DOHH2 (cell line): Measurements from ENCODE around the gene IL19.

ENCODE experiments used
- H3F3A ChIP-seq: fragments of 200-600 bp; sonication (generic), shearing (Covaris generic); 2 replicates; pipeline ENCODE4 v1.6.0; 2016; ENCODE audit warnings: antibody characterized with exemption, mild to moderate bottlenecking; ENCODE audit not compliant: control insufficient read depth, insufficient read depth
- H3K27ac ChIP-seq: fragments of 200-600 bp; sonication (generic); 2 replicates; pipeline ENCODE4 v1.5.1; 2014; ENCODE audit warnings: low read depth, mild to moderate bottlenecking, low read length, moderate library complexity
- H3K27me3 ChIP-seq: fragments of 200-600 bp; sonication (generic); 2 replicates; pipeline ENCODE4 v1.6.1; 2014; ENCODE audit warnings: mild to moderate bottlenecking, low read length, mixed read lengths; ENCODE audit not compliant: control insufficient read depth
- H3K36me3 ChIP-seq: fragments of 200-600 bp; sonication (generic); 2 replicates; pipeline ENCODE4 v1.6.1; 2014; ENCODE audit warnings: mild to moderate bottlenecking, low read length, moderate library complexity, mixed read lengths; ENCODE audit not compliant: control insufficient read depth
- H3K4me1 ChIP-seq: fragments of 200-600 bp; sonication (generic); 2 replicates; pipeline ENCODE4 v1.6.1; 2014; ENCODE audit warnings: mild to moderate bottlenecking, low read length, mixed read lengths; ENCODE audit not compliant: control insufficient read depth
- H3K4me2 ChIP-seq: fragments of 200-600 bp; sonication (generic); 2 replicates; pipeline ENCODE4 v1.6.0; 2014; ENCODE audit warnings: mild to moderate bottlenecking, low read length, moderate library complexity
- H3K4me3 ChIP-seq: fragments of 200-600 bp; sonication (generic); 2 replicates; pipeline ENCODE4 v1.5.1; 2014; ENCODE audit warnings: mild to moderate bottlenecking, low read length, mixed read lengths
- H3K79me2 ChIP-seq: fragments of 200-600 bp; sonication (generic); 2 replicates; pipeline ENCODE4 v1.6.1; 2014; ENCODE audit warnings: mild to moderate bottlenecking, low read length, mixed read lengths; ENCODE audit not compliant: control insufficient read depth
- H3K9me2 ChIP-seq: fragments of 200-600 bp; sonication (generic); replicated peaks from 2 replicates; pipeline ENCODE4 v1.6.1; 2014; ENCODE audit warnings: mild to moderate bottlenecking, low read length, mixed read lengths; ENCODE audit not compliant: control insufficient read depth
- H3K9me3 ChIP-seq: fragments of 200-600 bp; sonication (generic); 2 replicates; pipeline ENCODE4 v1.6.1; 2014; ENCODE audit warnings: antibody characterized with exemption, low read length, mixed read lengths; ENCODE audit not compliant: control insufficient read depth, insufficient read depth
- H4K20me1 ChIP-seq: fragments of 200-600 bp; sonication (generic); 2 replicates; pipeline ENCODE4 v1.6.0; 2014; ENCODE audit warnings: low read depth, mild to moderate bottlenecking, antibody characterized with exemption, low read length, moderate library complexity; ENCODE audit not compliant: control insufficient read depth, insufficient read depth
- EZH2phosphoT487 ChIP-seq: fragments of 200-600 bp; sonication (generic); IDR thresholded peaks from 2 replicates; pipeline ENCODE4 v1.6.1; 2017; ENCODE audit warnings: borderline replicate concordance, mild to moderate bottlenecking, antibody characterized with exemption, low read length, moderate library complexity, mixed read lengths
- TF ChIP-seq, protein P1 (sequence below): fragments of 200-600 bp; sonication (generic); IDR thresholded peaks from one replicate; pipeline ENCODE4 v1.5.1; 2014; ENCODE audit warnings: antibody characterized with exemption, mild to moderate bottlenecking, low read depth, low read length; ENCODE audit not compliant: poor library complexity, severe bottlenecking

IL19 gene

DNA sequence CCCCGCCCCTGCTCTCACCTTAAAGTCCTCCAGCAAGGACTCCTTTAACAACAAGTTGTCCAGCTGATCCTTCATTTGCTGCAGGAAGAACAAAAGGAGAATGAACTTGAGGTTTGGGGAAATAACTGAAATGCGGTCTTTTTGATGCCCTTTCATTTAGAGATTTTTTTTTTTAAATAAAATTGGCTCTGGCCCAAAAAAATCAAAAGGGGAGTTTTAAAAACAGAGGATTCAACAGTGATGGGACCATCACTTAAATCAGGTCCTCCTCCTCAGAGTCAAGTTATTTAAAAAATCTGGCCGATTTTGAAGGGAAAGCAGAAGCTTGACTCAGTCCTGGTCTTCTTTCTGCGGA is 742 bp downstream of the IL19 start:
- Histone ChIP-seq H3K9me2 (no peaks in the 10 kb centered on the region), H3K4me2 (no peak overlapping the region), H3K36me3 (no peaks in the 10 kb centered on the region), H3K27ac (no peak overlapping the region), H3K4me1 (no peaks in the 10 kb centered on the region), H3K27me3 (peaks cover 79% of the 10 kb centered on the region), H4K20me1 (no peaks in the 10 kb centered on the region), H3F3A (no peaks in the 10 kb centered on the region), H3K79me2 (no peaks in the 10 kb centered on the region), H3K4me3 (no peak overlapping the region), H3K9me3 (no peaks in the 10 kb centered on the region)
- TF ChIP-seq, protein P1, sequence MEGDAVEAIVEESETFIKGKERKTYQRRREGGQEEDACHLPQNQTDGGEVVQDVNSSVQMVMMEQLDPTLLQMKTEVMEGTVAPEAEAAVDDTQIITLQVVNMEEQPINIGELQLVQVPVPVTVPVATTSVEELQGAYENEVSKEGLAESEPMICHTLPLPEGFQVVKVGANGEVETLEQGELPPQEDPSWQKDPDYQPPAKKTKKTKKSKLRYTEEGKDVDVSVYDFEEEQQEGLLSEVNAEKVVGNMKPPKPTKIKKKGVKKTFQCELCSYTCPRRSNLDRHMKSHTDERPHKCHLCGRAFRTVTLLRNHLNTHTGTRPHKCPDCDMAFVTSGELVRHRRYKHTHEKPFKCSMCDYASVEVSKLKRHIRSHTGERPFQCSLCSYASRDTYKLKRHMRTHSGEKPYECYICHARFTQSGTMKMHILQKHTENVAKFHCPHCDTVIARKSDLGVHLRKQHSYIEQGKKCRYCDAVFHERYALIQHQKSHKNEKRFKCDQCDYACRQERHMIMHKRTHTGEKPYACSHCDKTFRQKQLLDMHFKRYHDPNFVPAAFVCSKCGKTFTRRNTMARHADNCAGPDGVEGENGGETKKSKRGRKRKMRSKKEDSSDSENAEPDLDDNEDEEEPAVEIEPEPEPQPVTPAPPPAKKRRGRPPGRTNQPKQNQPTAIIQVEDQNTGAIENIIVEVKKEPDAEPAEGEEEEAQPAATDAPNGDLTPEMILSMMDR, result no peak
- no peak for TF ChIP-seq EZH2phosphoT487

DNA sequence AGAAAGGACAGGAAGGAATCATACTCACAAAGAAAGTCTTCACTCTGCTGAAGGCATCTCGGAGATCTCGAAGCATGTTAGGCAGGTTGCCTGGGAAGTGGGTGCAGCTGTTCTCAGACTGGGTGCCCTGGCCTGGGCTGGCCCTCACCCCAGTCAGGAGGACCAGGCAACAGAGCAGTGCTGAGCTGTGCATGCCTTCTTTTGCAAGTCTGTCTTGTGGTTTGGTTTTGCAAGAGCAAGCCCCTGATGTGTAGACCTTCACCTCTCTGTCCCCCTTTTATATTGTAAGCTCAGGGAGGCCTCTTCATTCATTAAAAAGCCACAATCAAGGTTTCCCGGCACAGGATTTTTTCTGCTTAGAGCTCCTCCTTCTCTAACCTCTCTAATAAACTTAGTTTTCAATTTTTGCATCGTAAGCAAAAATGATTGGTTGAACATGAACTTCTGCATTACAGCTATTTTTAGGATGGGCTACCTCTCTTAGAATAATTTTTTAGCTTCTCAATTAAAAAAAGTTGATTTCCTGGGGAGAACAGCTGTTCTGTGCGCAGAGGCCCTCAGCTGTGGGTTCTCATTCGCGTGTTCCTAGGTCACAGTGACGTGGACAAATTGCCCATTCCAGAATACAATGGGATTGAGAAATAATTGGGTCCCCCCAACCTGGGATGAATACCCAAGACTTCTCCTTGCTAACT is 1.8 kb downstream of the IL19 start, which contains the start of gene IL10:
IL10 (minus strand) TSS at position 252 of the 695 bp plus-strand sequence; CDS start at position 193, 59 bp downstream.
- Histone ChIP-seq H3K27me3 (peaks cover 70% of the 10 kb centered on the region), H3K4me2 (no peak within 1 kb of the TSS), H3K27ac (no peak within 1 kb of the TSS), H3K9me3 (no peaks in the 10 kb centered on the region), H3F3A (no peaks in the 10 kb centered on the region), H4K20me1 (no peaks in the 10 kb centered on the region), H3K4me1 (no peaks in the 10 kb centered on the region), H3K79me2 (no peaks in the 10 kb centered on the region), H3K36me3 (no peaks in the 10 kb centered on the region), H3K4me3 (no peak within 1 kb of the TSS), H3K9me2 (no peaks in the 10 kb centered on the region)
- no peak for TF ChIP-seq EZH2phosphoT487
- TF ChIP-seq, protein P1, result no peak

DNA sequence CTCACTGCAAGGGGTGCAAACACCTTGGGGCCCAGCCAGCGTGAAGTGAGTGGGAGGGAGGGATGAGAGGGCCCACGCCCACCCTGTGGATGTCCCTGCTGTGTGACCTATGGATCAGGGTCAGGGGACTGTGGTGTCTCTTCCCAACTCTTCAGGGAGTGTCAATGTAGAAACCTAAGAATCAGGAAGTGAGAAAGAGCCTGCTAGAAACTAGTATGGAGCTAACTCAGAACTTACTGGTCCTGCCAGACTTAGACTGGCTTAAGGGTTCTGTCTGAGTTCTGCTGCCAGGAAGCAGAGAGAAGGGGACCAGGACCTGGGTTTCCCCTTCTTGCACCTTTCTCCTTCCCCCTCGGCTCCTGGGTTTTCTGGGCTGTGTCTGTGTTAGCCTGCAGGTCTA is 3.5 kb downstream of the IL19 start:
- Histone ChIP-seq H3K9me3 (no peaks in the 10 kb centered on the region), H3K4me2 (no peak overlapping the region)
- TF ChIP-seq, protein P1, result no peak
- TF ChIP-seq EZH2phosphoT487, result no peak

More for the DNA sequence above, 3.5 kb downstream of the IL19 start:
- Histone ChIP-seq H3K4me1 (no peaks in the 10 kb centered on the region), H3K79me2 (no peaks in the 10 kb centered on the region), H3F3A (no peaks in the 10 kb centered on the region), H4K20me1 (no peaks in the 10 kb centered on the region), H3K27ac (no peak overlapping the region), H3K9me2 (no peaks in the 10 kb centered on the region), H3K27me3 (peaks cover 60% of the 10 kb centered on the region), H3K36me3 (no peaks in the 10 kb centered on the region), H3K4me3 (no peak overlapping the region)
